ENCODE results near the gene PSME3.
"Not testable (repeated sequence)": the region's sequence is repeated elsewhere in the genome, so short reads cannot be mapped to it uniquely, and the experiment has no call there.

PSME3 gene

GRCh38 chr17:42849031-42849430, 15.8 kb downstream of the PSME3 start:
- Histone ChIP-seq H3K9ac (ENCODE audit: low read depth in 1 of 2, low read length in 2 of 2) (no peak overlapping the region), H3K9me3 (ENCODE audit: control insufficient read depth in 1 of 2, low read length in 2 of 2) (no peaks in the 10 kb centered on the region), H3K27me3 (ENCODE audit: control insufficient read depth in 1 of 2, insufficient read depth in 2 of 2, low read length in 2 of 2) (no peaks in the 10 kb centered on the region), H3K27ac (ENCODE audit: low read depth, low read length) (no peak overlapping the region), H3K4me1 (ENCODE audit: control insufficient read depth in 1 of 2, insufficient read depth in 2 of 2, low read length in 2 of 2) (peaks cover 10 to 13% of the 10 kb centered on the region in 2 donors), H3K36me3 (ENCODE audit: control insufficient read depth in 1 of 2, insufficient read depth in 2 of 2, low read length in 2 of 2) (peaks cover 12 to 18% of the 10 kb centered on the region in 2 donors), H3K4me3 (ENCODE audit: low read depth in 1 of 2, low read length in 2 of 2) (no peak overlapping the region)

- peaks cover 8 to 12% of the 10 kb centered on the region in 2 donors for H3K36me3 ChIP-seq (ENCODE audit: control insufficient read depth in 1 of 2, insufficient read depth in 2 of 2, low read length in 2 of 2)
- no peak overlapping the region for H3K27ac ChIP-seq (ENCODE audit: low read depth, low read length)
- H3K4me1 ChIP-seq (ENCODE audit: control insufficient read depth in 1 of 2, insufficient read depth in 2 of 2, low read length in 2 of 2) = peaks cover 10 to 13% of the 10 kb centered on the region in 2 donors
- H3K9me3 ChIP-seq (ENCODE audit: control insufficient read depth in 1 of 2, low read length in 2 of 2) = no peaks in the 10 kb centered on the region
- no peaks in the 10 kb centered on the region for H3K27me3 ChIP-seq (ENCODE audit: control insufficient read depth in 1 of 2, insufficient read depth in 2 of 2, low read length in 2 of 2)
- no peak overlapping the region for H3K9ac ChIP-seq (ENCODE audit: low read depth in 1 of 2, low read length in 2 of 2)
- peak overlapping the region; percentile 11 to 41 for H3K4me3 ChIP-seq (ENCODE audit: low read depth in 1 of 2, low read length in 2 of 2)
Observed at GRCh38 chr17:42849451-42850181, 16.4 kb downstream of the PSME3 start.

GRCh38 chr17:42850954-42851353, 17.8 kb downstream of the PSME3 start, which contains the start of gene AOC3:
Gene AOC3 (plus strand): TSS chr17:42851199. CDS start chr17:42851344, 145 bp downstream.
- Histone ChIP-seq H3K27ac (ENCODE audit: low read depth, low read length) (peak within 1 kb of the TSS; percentile 42), H3K27me3 (ENCODE audit: control insufficient read depth in 1 of 2, insufficient read depth in 2 of 2, low read length in 2 of 2) (no peaks in the 10 kb centered on the region), H3K9me3 (ENCODE audit: control insufficient read depth in 1 of 2, low read length in 2 of 2) (no peaks in the 10 kb centered on the region), H3K4me3 (ENCODE audit: low read depth in 1 of 2, low read length in 2 of 2) (peak within 1 kb of the TSS; percentile 11 to 41), H3K36me3 (ENCODE audit: control insufficient read depth in 1 of 2, insufficient read depth in 2 of 2, low read length in 2 of 2) (no peaks in the 10 kb centered on the region), H3K4me1 (ENCODE audit: control insufficient read depth in 1 of 2, insufficient read depth in 2 of 2, low read length in 2 of 2) (peaks cover 10 to 13% of the 10 kb centered on the region in 2 donors), H3K9ac (ENCODE audit: low read depth in 1 of 2, low read length in 2 of 2) (no peak within 1 kb of the TSS)

- H3K9ac ChIP-seq (ENCODE audit: low read depth in 1 of 2, low read length in 2 of 2); H3K36me3 ChIP-seq (ENCODE audit: control insufficient read depth in 1 of 2, insufficient read depth in 2 of 2, low read length in 2 of 2); H3K9me3 ChIP-seq (ENCODE audit: control insufficient read depth in 1 of 2, low read length in 2 of 2); H3K27me3 ChIP-seq (ENCODE audit: control insufficient read depth in 1 of 2, insufficient read depth in 2 of 2, low read length in 2 of 2): not testable (repeated sequence)
- Histone ChIP-seq H3K4me3 (ENCODE audit: low read depth in 1 of 2, low read length in 2 of 2) (peak overlapping the region in 1 of 2 donors; percentile 32), H3K27ac (ENCODE audit: low read depth, low read length) (peak overlapping the region; percentile 42), H3K4me1 (ENCODE audit: control insufficient read depth in 1 of 2, insufficient read depth in 2 of 2, low read length in 2 of 2) (peaks cover 10 to 13% of the 10 kb centered on the region in 2 donors)
Observed at GRCh38 chr17:42851371-42852240, 18.4 kb downstream of the PSME3 start.

GRCh38 chr17:42852351-42852750, 19.2 kb downstream of the PSME3 start:
- no peaks in the 10 kb centered on the region for H3K9me3 ChIP-seq (ENCODE audit: control insufficient read depth in 1 of 2, low read length in 2 of 2)
- H3K36me3 ChIP-seq (ENCODE audit: control insufficient read depth in 1 of 2, insufficient read depth in 2 of 2, low read length in 2 of 2) = no peaks in the 10 kb centered on the region
- no peaks in the 10 kb centered on the region for H3K27me3 ChIP-seq (ENCODE audit: control insufficient read depth in 1 of 2, insufficient read depth in 2 of 2, low read length in 2 of 2)
- H3K4me3 ChIP-seq (ENCODE audit: low read depth in 1 of 2, low read length in 2 of 2) = peak overlapping the region in 1 of 2 donors; percentile 46
- H3K9ac ChIP-seq (ENCODE audit: low read depth in 1 of 2, low read length in 2 of 2) = no peak overlapping the region
- H3K4me1 ChIP-seq (ENCODE audit: control insufficient read depth in 1 of 2, insufficient read depth in 2 of 2, low read length in 2 of 2) = peaks cover 10 to 13% of the 10 kb centered on the region in 2 donors
- H3K27ac ChIP-seq (ENCODE audit: low read depth, low read length) = peak overlapping the region; percentile 1

- Histone ChIP-seq H3K36me3 (ENCODE audit: control insufficient read depth in 1 of 2, insufficient read depth in 2 of 2, low read length in 2 of 2) (no peaks in the 10 kb centered on the region), H3K9me3 (ENCODE audit: control insufficient read depth in 1 of 2, low read length in 2 of 2) (no peaks in the 10 kb centered on the region), H3K4me1 (ENCODE audit: control insufficient read depth in 1 of 2, insufficient read depth in 2 of 2, low read length in 2 of 2) (peaks cover 10 to 13% of the 10 kb centered on the region in 2 donors), H3K4me3 (ENCODE audit: low read depth in 1 of 2, low read length in 2 of 2) (peak overlapping the region; percentile 46 to 51), H3K27me3 (ENCODE audit: control insufficient read depth in 1 of 2, insufficient read depth in 2 of 2, low read length in 2 of 2) (no peaks in the 10 kb centered on the region), H3K27ac (ENCODE audit: low read depth, low read length) (no peak overlapping the region), H3K9ac (ENCODE audit: low read depth in 1 of 2, low read length in 2 of 2) (no peak overlapping the region)
Observed at GRCh38 chr17:42853004-42853403, 19.8 kb downstream of the PSME3 start.

- Histone ChIP-seq H3K4me3 (ENCODE audit: low read depth in 1 of 2, low read length in 2 of 2) (peak overlapping the region in 1 of 2 donors; percentile 51), H3K9ac (ENCODE audit: low read depth in 1 of 2, low read length in 2 of 2) (no peak overlapping the region), H3K36me3 (ENCODE audit: control insufficient read depth in 1 of 2, insufficient read depth in 2 of 2, low read length in 2 of 2) (no peaks in the 10 kb centered on the region), H3K27me3 (ENCODE audit: control insufficient read depth in 1 of 2, insufficient read depth in 2 of 2, low read length in 2 of 2) (no peaks in the 10 kb centered on the region), H3K27ac (ENCODE audit: low read depth, low read length) (no peak overlapping the region), H3K9me3 (ENCODE audit: control insufficient read depth in 1 of 2, low read length in 2 of 2) (no peaks in the 10 kb centered on the region), H3K4me1 (ENCODE audit: control insufficient read depth in 1 of 2, insufficient read depth in 2 of 2, low read length in 2 of 2) (peaks cover 10 to 13% of the 10 kb centered on the region in 2 donors)
Observed at GRCh38 chr17:42853597-42853967, 20.4 kb downstream of the PSME3 start.

GRCh38 chr17:42853968-42854790, 21.0 kb downstream of the PSME3 start:
- Histone ChIP-seq H3K9ac (ENCODE audit: low read depth in 1 of 2, low read length in 2 of 2) (no peak overlapping the region), H3K27me3 (ENCODE audit: control insufficient read depth in 1 of 2, insufficient read depth in 2 of 2, low read length in 2 of 2) (no peaks in the 10 kb centered on the region), H3K4me1 (ENCODE audit: control insufficient read depth in 1 of 2, insufficient read depth in 2 of 2, low read length in 2 of 2) (peaks cover 10 to 13% of the 10 kb centered on the region in 2 donors), H3K4me3 (ENCODE audit: low read depth in 1 of 2, low read length in 2 of 2) (no peak overlapping the region), H3K36me3 (ENCODE audit: control insufficient read depth in 1 of 2, insufficient read depth in 2 of 2, low read length in 2 of 2) (no peaks in the 10 kb centered on the region), H3K27ac (ENCODE audit: low read depth, low read length) (no peak overlapping the region), H3K9me3 (ENCODE audit: control insufficient read depth in 1 of 2, low read length in 2 of 2) (no peaks in the 10 kb centered on the region)

- Histone ChIP-seq H3K36me3 (ENCODE audit: control insufficient read depth in 1 of 2, insufficient read depth in 2 of 2, low read length in 2 of 2) (no peaks in the 10 kb centered on the region), H3K9ac (ENCODE audit: low read depth in 1 of 2, low read length in 2 of 2) (no peak overlapping the region), H3K27ac (ENCODE audit: low read depth, low read length) (no peak overlapping the region), H3K27me3 (ENCODE audit: control insufficient read depth in 1 of 2, insufficient read depth in 2 of 2, low read length in 2 of 2) (no peaks in the 10 kb centered on the region), H3K4me3 (ENCODE audit: low read depth in 1 of 2, low read length in 2 of 2) (no peak overlapping the region), H3K9me3 (ENCODE audit: control insufficient read depth in 1 of 2, low read length in 2 of 2) (no peaks in the 10 kb centered on the region), H3K4me1 (ENCODE audit: control insufficient read depth in 1 of 2, insufficient read depth in 2 of 2, low read length in 2 of 2) (peaks cover 2 to 3% of the 10 kb centered on the region in 2 donors)
Observed at GRCh38 chr17:42855048-42855596, 21.9 kb downstream of the PSME3 start.

All from duodenal mucosa (tissue), 2 donors.